GM23248 (cell line): Measurements from ENCODE around the gene CD101.

ENCODE experiments used
- EZH2 ChIP-seq: fragments of 200-600 bp; sonication (generic); IDR thresholded peaks from 2 replicates; pipeline ENCODE4 v1.6.1; 2018; ENCODE audit warnings: antibody characterized with exemption, mild to moderate bottlenecking; ENCODE audit not compliant: insufficient read depth, poor library complexity, severe bottlenecking
- EZH2phosphoT487 ChIP-seq: fragments of 200-600 bp; sonication (generic); IDR thresholded peaks from 2 replicates; pipeline ENCODE4 v1.6.1; 2018; ENCODE audit warnings: antibody characterized with exemption, moderate library complexity, mild to moderate bottlenecking, low read depth; ENCODE audit not compliant: insufficient read depth

GRCh38 chr1:116990612-116991151 is 10.9 kb upstream of the CD101 start:
- TF ChIP-seq EZH2phosphoT487 (no peak), EZH2 (no peak)
